ENCODE measurements around the gene MYH7.

DNA sequence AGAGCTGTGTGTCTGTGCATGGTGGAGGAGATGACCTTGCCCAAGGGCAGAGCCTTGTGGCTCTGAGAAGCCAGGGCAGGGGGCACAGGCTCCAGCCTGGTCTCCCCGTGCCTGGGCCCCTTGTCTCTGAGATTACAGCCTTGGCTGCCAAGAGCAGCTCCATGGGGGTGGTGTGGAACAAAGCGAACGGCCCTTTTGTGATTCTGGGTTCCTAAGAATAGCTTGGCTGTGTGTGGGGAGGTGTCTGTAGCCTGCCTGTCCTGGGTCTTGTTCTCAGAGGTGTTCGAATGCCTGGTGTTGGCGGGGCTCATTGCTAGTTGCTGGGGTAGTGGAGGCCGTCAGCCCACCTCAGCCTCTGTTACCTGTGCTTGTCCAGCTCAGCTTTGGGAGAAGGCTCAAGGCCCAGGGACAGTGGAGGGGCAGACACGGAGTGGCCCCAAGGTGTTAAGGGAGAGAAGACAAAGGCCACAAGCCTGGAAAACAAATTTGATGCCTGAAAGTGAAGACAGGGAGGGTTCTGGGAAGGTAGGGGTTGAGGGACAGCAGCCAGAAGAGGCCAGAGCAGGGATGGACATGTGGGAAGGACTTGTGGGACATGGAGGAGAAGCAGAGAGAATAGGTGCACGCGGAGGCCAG lies 7.4 kb upstream of the MYH7 start:
- TF ChIP-seq, protein P1, sequence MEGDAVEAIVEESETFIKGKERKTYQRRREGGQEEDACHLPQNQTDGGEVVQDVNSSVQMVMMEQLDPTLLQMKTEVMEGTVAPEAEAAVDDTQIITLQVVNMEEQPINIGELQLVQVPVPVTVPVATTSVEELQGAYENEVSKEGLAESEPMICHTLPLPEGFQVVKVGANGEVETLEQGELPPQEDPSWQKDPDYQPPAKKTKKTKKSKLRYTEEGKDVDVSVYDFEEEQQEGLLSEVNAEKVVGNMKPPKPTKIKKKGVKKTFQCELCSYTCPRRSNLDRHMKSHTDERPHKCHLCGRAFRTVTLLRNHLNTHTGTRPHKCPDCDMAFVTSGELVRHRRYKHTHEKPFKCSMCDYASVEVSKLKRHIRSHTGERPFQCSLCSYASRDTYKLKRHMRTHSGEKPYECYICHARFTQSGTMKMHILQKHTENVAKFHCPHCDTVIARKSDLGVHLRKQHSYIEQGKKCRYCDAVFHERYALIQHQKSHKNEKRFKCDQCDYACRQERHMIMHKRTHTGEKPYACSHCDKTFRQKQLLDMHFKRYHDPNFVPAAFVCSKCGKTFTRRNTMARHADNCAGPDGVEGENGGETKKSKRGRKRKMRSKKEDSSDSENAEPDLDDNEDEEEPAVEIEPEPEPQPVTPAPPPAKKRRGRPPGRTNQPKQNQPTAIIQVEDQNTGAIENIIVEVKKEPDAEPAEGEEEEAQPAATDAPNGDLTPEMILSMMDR (IDR thresholded peaks at IDR 0.05) = no peak
- TF ChIP-seq POLR2A (IDR thresholded peaks at IDR 0.05) = no peak
